ENCODE measurements around the gene SEMA3A.

SEMA3A gene

DNA sequence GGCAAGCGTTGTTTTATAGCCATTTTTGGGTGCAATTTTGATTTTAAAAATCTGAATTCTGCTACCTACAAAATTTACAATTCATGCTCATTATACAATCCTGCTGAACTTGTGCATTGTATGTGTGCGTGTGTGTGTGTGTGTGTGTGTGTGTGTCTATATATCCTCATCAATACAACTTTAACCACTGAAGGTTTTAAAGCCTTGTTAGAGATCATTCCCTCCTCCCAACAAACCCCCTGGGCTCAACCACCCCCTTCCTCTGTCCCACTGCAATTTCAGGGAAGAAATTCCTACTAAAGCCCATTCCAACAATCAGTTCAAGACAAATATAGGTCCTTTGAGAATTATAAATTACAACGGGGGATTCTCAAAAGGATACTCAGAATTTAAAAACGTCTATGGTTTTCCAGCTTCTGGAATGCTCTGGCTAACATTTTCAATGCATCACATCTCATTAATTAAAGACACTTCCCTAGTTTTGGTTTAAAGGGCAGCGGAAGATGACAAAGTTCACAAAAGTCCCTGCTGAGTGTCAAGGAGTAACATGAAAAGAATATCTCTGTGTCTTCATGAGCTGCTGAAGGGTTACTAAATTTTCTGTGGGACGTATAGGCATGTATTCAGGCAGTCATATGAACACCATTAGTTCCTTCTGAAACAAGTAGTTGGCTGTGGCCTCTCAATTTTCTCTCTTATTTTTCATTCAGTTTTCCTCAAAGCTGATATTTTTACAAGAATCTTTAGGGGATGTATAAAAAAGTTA is 889 bp upstream of the SEMA3A start:
- no peak for DNase-seq

DNA sequence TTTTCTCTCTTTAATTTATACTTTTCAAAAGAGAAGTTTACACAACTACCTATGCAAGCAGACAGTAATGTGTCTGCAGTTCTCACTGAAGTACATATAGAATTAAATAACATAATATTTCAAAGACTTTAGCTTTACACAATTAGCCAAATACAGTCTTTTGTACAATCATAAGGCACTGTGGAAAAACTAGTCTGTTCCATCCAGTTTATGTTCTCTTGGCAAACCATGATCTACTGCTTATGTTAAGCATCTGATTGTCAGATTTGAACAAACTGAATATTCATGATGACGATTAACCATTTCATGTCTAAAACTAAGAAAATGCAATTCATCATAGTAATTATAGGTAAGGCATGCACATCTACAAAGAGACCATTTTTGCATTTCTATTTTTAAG is 842 bp downstream of the SEMA3A start:
- DNase-seq = no peak

DNA sequence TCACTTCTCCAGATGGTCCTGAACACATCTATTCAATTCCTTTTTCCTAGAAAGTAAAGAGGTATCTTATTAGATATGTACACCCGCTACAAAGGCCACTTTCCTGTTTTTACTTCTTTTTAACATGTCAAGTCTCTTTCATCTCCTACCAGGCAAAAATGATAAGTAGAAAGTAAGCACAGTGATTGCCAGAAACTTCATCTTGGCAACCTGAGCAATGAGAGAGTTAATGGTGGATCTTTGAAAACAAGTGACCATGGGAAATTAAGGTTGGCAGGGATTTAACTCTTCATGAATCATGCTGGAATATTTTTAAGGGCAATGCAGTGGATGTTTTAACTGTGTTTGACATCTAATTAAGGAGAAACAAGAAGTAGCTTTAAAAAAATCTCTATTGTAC is 2.7 kb downstream of the SEMA3A start:
- no peak for DNase-seq

DNA sequence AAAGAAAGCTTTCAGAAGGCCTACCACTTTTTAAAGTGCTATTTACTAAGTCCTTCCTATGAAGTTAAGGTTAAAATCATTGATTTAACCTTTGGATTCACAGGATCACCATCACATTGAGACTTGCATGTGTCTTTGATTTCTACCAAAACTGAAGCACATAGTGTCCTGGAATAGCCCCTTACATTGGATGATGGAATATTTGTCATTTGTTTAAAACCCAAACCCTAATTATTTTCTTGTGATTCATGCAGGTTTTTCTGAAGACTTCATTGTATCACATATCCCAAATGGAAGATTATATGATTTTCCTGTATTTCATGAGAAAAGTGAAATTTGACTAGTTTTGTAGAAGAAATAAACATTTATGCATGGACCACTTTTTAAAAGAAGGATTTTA is 3.3 kb downstream of the SEMA3A start:
- DNase-seq = no peak

DNA sequence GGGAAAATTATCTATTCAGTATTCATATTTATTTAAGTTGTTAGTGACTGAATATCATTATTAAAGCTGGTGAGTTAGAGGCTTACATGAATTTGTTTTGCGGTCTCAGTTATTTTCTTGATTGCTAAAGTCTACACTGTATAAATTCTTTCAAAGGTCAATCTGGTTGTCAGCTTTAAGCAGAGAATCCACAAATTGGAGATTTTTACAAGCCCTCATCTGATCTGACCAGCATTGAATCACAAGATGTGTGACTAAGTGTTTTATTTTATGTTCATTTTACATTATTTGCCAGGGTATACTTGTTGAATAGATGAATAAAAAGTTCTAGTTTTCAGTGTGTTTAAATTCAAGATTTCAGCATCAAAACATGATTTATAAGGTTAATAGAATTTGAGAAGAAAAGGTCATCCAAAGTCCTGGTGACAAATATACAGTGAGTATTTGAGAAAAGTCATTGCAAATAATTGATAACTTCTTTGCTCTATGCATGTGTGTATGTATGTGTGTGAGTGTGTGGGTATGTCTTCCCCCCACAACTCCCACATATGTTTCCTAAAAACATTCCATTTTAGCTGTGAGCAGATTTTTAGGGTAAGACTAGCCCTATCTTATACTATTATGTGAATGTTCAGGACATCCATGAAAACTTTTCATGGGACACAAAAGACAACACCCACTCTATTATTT is 4.4 kb downstream of the SEMA3A start:
- DNase-seq = no peak

DNA sequence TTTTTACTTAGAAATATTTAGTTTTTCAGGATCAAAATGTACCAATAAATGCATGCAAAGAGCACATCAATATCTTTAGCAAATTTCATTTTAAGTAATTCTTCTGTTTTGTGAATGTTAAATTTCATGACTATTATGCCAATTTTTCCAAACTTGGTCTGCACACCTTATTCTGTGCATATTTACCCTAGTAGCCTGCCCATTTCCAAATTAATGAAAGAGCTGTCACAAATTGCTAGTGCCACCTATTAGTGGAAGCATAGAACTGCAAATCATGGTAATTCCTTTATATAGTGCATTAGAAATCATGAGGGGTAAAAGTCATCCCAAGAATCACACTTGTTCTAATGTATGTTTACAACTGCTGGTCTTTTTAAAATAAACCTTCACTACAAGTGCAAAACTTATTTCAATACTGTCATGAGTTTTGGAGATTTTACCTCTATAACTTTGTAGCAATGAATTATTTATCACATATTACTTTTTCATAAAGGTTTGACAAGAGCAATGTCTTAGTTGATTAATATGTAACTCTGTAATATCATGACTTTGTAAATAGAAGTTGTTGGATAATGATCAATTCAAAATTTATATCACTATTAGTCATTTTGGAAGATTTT is 5.7 kb downstream of the SEMA3A start:
- peak; percentile 8 for DNase-seq

DNA sequence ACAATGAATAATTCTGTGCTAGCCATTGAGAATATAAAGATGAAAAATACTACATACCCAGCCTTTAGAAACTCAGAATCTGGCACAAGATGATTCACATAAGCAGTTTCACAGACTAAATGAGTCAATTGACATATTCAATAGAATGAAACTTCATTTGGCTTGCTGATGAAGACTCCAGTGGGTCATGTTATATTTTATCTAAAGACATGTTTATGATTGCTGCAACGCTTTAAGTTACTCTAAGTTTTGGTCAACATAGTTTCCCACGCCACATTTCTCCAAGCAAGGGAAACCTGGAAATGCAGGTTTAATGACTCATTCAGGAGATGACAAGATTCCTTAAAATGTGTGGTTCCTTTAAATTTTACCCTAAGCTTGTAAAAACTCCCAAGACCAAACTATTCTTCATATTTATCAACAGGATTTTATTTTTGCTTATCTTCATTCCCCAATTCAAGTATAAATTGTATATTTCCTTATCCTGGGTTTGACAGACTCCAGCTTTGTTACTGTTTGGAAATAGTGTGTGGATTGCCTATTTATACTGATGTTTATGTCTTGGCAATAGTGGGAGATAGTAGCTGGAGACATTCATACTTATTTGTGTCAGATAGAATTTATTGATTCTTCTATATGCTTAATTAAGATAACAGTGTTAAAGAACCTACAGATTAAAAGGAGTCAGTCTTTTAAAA is 6.6 kb downstream of the SEMA3A start:
- DNase-seq = no peak

DNA sequence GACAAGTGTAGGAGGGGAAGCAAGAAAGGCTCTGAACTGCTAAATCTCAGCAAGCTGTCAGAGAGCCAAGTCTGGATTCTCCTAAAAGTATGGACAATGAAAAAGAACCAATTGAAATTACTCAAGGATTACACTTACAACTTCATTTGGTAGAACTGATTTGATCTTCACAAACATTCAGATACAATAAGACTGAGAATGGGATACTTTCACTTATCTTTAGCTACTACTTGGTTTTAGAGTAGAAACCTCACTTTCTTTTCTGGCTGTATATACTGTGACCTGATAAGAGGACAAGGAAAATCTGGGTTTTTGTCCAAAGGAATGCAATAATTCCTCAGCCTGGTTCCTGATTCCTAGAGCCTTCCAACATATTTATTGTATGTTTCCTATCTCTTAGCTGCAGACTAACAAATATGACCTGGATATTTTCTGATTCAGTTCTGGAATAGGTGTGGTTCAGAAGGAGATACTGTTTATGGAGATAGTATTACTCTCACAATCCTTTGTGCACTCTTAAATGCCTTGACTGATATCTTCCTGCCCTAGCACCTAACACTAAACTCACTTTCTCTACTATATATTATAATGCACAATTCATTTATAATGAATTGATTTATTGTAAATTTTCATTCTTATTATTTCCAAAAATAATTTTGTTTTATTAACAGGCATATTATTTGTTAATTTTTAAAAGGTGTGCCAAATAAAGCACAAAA is 7.3 kb downstream of the SEMA3A start:
- no peak for DNase-seq

DNA sequence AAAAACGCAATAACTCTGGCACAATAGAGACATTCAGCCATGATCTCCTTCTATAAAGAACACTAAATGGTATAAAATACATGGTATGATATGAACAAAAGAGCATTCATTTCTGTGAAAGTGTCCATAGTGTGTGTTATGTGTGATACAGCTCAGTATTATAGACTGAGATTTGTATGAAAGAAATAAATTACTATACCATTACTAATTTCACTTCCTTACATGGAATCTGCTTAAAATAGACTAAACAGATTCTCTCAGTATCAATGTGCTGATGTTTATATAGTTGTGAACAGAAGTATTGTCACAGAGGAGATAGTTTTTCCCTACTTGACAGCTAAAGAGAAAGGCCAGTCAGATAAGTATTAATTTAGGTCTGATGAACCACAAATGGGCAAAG is 10.8 kb downstream of the SEMA3A start:
- DNase-seq = no peak

DNA sequence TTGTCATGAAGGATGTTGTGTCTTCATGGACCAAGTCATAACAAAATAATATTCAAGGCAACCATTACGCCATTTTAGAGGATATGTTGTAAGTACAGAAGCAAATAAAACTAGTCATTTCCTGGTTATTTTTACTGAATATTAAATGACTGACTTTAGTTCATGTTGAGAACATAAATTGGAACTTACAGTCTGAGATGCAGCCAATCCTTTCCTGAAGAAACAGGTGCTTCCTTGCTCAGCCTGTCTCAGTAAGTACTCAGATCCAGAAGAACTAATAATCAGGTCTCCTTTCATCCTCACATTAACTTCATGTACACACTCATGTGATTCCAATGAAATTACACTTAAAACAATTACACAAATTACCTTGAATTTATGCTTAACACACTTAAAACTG is 12.3 kb downstream of the SEMA3A start:
- no peak for DNase-seq

DNA sequence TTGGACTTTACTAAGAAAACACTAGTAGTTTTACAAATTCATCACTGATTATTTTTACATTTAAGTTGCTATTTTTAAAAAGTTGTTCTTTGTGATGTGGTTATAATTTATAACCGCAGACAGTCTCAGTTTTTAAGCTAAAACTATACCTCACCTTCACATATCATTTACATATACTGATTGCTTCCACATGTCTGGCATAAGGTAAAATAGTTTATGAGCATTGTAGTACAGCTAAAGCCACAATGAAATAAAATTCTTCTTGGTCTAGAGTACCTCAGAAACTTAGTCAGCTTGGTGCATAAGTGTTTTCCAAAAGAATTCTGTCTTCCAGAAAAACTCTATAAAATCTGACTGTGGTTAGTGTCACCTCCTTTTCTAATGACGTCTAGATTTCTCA is 13.0 kb downstream of the SEMA3A start:
- DNase-seq = no peak

DNA sequence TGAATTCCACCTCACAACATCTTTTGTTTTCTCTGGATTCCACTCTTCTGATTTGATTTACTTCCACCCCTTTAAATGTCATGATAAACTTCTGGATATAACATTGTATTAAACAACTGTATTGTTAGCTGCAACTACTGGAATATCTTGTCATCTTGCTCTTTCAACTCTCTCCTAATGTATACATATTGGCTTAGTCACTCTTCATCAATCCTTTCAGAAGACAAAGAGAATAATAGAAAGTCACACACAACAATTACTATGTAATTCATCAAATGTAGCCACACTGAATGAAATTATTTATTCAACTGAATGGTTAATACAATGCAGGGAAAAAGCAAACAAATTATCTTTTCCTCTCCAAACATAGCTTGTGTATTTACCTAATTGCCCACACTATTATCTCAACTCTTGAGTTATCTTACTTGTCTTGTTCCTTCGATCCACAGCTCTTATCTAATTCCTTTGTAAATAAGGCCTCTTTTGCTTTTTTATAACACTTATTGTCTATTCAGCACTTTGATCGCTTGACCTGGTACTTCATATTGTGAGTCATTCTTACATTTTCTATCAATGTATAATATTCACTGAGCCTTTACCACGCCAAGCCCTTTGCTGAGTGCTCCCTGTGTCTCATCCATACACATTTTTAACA is 16.7 kb downstream of the SEMA3A start:
- DNase-seq = no peak

DNA sequence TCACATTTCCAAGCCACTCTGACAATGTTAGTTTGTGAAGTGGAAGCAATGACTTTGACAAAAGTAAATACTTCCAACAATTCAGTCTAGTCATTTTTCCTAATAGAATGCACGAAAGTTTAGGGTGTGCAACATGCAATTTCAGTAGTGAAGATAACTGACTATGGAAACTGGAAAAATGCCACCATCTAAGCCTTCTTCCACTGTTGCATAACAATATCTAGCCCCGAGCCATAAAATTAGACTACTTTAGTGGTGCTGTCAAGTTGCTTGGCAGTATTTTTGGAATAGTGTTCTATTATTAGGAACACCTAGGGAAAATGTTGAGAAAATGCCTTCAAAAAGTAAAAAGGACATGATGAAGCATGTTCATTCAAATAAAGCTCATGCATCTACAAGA is 17.9 kb downstream of the SEMA3A start:
- DNase-seq = no peak

DNA sequence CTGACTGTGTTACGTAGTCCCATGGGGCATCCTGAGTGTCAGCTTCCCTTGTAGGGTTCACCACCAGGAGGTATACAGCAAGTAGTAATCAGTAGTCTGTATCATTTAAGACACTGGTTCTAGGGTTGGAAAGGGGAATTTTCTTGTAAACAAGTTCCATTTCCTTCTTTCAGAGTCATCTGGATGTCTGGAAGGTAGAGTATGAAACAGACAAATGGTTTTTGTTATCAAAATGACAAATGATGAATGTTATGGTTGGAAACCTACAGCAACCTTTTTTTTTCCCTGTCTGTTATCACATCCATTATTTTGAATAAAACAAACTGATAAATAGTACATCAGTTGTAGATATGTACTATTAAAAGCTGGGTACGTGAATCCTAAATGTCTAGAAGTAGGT is 19.1 kb downstream of the SEMA3A start:
- no peak for DNase-seq

DNA sequence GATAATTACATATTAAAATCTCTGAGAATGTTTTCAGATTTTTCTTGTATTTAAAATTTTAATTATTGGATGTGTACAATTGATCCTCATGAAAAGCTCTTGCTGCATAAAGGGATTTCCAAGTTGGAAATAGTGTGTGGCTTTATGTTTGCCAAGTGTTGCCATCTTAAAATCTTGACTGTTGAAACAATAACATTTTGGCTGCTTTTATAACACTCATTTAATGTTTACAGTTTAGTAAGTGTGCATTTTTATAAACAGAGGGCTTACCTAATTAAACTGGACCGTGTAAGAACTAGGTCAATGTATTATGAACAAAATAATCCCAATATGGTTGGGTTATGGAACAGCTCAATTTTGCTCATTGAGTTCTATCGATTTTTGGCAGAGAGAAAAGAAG is 23.9 kb downstream of the SEMA3A start:
- DNase-seq = no peak

DNA sequence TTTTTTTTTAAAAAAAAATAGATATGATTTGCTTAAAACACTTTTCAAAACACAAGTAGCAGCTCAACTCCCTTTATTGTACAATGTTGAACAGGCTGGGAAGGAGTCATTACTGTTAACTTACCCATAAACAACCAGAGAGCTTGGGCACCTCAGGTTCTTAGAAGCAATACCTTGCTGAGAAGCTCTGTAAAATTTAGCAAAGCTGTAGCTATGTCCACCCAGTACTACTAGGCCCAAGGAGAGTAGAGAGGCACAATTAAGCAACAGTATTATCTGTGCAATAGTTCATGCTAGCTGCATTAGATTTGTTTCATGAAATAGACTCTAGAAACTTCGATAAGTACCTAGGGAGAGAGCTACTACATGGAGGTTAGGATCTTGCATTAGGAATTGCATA is 32.0 kb downstream of the SEMA3A start:
- DNase-seq = no peak

DNA sequence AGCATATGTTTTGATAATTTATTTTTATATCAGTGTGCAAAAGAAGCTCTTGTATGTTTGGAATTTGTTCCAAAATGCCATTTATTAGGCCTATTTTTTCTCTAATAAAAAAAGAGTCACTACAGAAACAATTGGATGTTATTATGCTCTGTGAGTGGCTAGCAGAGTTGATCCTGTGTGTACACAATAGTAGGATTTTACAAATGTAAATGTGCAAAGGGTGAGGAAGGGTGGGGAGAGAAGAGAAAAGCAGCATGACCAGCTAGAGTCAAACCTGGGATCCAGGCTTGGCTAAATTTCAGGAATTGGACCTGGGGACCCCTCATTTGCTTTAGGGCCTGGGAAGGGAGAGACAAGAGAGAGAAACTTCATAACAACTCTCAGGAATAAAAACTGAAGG is 32.5 kb downstream of the SEMA3A start:
- DNase-seq = no peak

DNA sequence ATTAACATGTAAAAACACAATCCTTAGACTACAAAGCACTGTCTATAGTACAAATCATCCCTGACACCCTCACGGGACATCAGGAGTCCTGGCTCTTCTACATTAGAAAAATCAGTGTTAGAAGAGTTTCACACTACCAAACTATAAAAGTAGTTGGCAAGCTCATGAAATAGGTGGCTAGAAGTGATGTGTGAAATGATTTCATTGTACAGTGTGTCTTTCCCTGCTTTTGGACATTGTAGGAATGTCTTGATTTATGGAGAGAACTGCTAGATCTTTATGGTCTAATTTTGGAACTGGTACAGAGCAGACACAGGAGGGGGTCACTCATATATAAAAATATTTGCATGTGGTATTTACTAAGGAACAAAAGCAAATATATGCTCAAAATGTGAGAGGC is 33.2 kb downstream of the SEMA3A start:
- no peak for DNase-seq

DNA sequence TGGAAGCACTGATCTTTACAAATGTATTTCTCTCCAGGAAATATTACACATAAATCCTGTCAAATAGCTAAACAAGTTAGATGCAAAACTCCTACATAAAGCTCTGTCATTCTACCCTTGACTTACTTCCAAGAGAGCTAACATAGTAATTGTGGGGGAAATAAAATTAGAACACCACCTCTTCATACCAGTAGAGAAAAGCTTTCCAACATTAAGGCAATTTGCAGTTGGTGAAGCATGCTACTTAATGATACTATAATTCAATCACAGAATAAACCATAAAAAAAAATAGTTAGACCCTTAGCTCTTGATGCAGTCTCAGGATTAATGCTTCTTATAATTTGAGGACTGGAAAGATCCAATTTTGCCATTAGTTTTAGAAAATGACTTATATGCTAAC is 35.2 kb downstream of the SEMA3A start:
- no peak for DNase-seq

DNA sequence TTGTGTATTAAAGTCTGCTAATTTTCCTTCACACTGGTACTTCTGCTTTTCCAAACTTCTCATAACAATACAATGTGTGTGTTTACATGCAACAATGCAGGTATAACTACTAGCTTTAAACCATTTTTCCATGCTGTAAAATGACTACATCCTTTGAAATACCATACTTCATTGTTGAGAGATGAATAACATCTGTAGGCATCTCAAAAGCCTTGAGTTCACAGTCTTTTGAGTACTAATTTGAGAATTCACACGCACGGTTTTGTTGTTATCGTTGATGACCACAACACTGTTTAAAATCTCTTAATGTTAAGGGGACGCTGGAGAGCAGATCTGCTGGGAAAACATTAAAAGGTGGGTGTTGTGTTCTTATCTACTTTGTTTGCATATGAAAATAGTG is 37.4 kb downstream of the SEMA3A start:
- no peak for DNase-seq

DNA sequence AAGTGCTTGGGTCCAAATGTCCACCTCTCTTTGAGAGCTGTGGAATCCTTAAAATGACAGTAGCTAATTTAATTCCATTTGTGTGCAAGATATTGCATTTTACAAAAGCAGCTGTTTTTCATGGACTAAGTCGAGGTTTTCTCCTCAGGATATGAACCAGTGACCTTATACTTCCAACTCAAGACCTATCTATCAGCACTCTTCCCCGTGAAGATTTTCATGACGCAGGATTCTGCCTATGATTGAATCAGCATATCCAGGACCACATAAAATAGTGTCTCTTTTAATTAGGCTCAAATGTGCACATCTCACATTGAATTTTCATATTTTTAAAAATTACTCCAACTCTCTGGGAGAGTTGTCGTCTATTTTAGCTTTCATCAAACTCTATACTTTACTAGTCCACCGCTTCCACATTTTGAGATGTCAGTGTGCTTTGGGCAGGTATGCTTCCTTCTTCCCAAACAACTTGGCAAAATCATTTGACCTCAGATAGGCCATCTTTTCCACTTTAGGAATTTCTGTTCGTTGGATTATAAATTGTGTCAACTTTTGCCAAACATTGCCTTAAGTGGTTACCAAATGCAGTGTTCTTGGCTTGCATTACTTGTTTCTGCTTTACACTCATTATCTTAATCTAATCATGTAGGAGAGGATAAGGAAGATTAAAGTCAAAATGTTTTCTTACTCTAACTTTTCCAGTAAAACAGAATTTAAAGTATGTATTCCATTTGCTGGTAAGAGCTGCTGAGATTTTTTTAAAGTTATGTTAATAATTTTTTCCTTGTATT is 39.4 kb downstream of the SEMA3A start:
- no peak for DNase-seq

DNA sequence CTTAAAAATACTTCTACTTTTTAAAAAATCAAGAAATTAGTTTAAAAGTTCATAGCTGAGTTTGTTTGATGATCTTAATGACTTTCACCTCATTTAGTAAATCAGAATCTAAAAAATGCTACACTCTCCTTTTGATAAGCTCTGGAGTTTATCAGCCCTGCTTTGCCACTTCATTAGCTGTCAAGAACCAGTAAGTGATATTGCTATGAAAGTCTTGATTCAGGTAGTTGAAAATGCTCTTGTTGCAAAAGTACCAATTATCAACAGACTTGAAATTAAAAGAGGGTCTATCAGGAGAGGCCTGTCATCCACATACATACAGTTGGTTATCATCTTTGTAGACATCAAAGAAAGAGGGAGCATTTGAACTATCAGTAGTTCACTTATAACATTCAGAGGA is 41.6 kb downstream of the SEMA3A start:
- no peak for DNase-seq

Measured in NCI-H1694 (cell line).